Osteoblast (primary cell): Measurements from ENCODE around the gene AR. TPM values are rescaled to one million over a fixed set of nuclear protein-coding genes. Genes with fewer than 3 reads are reported as not detected.
"Not testable (repeated sequence)": the region's sequence is repeated elsewhere in the genome, so short reads cannot be mapped to it uniquely, and the experiment has no call there.

ENCODE experiments used
- DNase-seq: peaks from one replicate; pipeline ENCODE4 v3.0.0; 2011; ENCODE audit warnings: low spot score, mixed read lengths; ENCODE audit not compliant: insufficient read length; ENCODE audit errors: missing footprints
- H2AFZ ChIP-seq: 2 replicates; pipeline ENCODE4 v1.6.0; 2011; ENCODE audit warnings: mild to moderate bottlenecking, low read length
- H3K27ac ChIP-seq: 2 replicates; pipeline ENCODE4 v1.5.1; 2011; ENCODE audit warnings: mild to moderate bottlenecking, low read depth, low read length, moderate library complexity
- H3K27me3 ChIP-seq: 2 replicates; pipeline ENCODE4 v1.6.0; 2012; ENCODE audit warnings: mild to moderate bottlenecking, control low read depth, inconsistent platforms, low read length, moderate library complexity; ENCODE audit not compliant: insufficient read depth
- H3K36me3 ChIP-seq: 2 replicates; pipeline ENCODE4 v1.5.1; 2011; ENCODE audit warnings: mild to moderate bottlenecking, low read length, control low read depth, moderate library complexity; ENCODE audit not compliant: insufficient read depth
- H3K4me1 ChIP-seq: 2 replicates; pipeline ENCODE4 v1.5.1; 2011; ENCODE audit warnings: mild to moderate bottlenecking, low read length, control low read depth, moderate library complexity; ENCODE audit not compliant: insufficient read depth
- H3K4me2 ChIP-seq: 2 replicates; pipeline ENCODE4 v1.6.0; 2011; ENCODE audit warnings: mild to moderate bottlenecking, low read length; ENCODE audit not compliant: insufficient read depth
- H3K4me3 ChIP-seq: fragments of 200-600 bp; sonication (generic); 3 replicates; pipeline ENCODE4 v1.5.1; 2012; ENCODE audit warnings: mild to moderate bottlenecking, low read length, inconsistent platforms; ENCODE audit not compliant: insufficient read depth
- H3K79me2 ChIP-seq: 2 replicates; pipeline ENCODE4 v1.6.0; 2012; ENCODE audit warnings: mild to moderate bottlenecking, low read length, control low read depth, inconsistent platforms; ENCODE audit not compliant: insufficient read depth
- H3K9me3 ChIP-seq: 2 replicates; pipeline ENCODE4 v1.5.1; 2011; ENCODE audit warnings: low read depth, low read length, control low read depth
- H4K20me1 ChIP-seq: 2 replicates; pipeline ENCODE4 v1.6.0; 2012; ENCODE audit warnings: mild to moderate bottlenecking, low read length, control low read depth; ENCODE audit not compliant: insufficient read depth
- CTCF ChIP-seq: IDR thresholded peaks from 2 replicates; pipeline ENCODE4 v1.5.1; 2011; ENCODE audit warnings: mild to moderate bottlenecking, low read depth, low read length, moderate library complexity; ENCODE audit errors: extremely low read depth
- total RNA-seq: library from RNA; depleted of rRNA; stranded (reverse); fragments of >200 nt; gene quantifications from 2 replicates; pipeline ENCODE4 v1.2.3, GENCODE V29; 2012

The AR gene
- total RNA-seq, 1 donor, result 4.7 TPM

DNA sequence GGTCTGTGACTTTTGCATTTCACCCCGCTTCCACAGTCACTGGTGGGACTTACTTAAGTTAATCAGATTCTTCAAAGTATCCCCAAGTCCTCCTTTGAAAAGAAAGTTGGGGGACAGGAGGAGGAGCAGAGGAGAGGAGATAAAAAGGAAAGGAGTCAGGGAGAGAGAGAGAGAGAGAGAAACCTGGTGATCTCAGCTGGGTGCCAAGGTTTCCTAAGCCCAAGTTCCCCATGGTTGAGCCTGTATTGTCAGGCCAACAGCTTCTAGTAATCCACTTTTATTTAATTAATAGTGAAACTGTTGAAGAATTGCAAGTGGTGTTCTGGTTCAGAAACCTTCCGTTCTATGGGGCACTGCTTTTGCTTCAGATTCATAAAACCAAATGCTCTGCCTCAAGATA lies 91.6 kb downstream of the AR start:
- no peak for TF ChIP-seq CTCF
- Histone ChIP-seq H3K4me2 (no peak overlapping the region), H3K79me2 (no peaks in the 10 kb centered on the region), H3K4me1 (no peaks in the 10 kb centered on the region), H3K36me3 (no peaks in the 10 kb centered on the region), H4K20me1 (no peaks in the 10 kb centered on the region), H3K27me3 (no peaks in the 10 kb centered on the region), H2AFZ (no peak overlapping the region), H3K27ac (no peak overlapping the region), H3K4me3 (no peak overlapping the region), H3K9me3 (no peaks in the 10 kb centered on the region)
- no peak for DNase-seq

DNA sequence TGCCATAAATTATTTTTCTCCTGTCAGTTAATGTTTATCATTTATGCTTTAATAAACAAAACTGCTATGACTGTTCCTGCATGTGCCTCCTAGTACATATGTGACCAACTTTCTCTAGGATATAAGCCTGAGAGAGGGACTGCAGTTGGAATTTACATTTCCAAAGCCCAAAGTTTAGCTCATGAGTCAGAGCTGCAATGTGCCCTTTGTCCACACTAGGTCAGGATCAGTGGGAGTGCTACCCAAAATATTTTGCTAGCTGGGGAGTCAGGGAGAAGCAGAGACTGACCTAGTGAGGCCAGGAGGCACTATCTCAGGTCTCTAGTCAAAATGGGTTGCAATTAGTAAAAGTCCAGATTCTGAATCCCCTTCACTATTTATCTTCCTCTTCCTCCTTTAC lies 92.7 kb downstream of the AR start:
- no peaks in the 10 kb centered on the region for H4K20me1 ChIP-seq
- DNase-seq, result no peak
- H2AFZ ChIP-seq, result no peak overlapping the region
- no peak for TF ChIP-seq CTCF
- no peak overlapping the region for H3K4me2 ChIP-seq
- H3K36me3 ChIP-seq, result no peaks in the 10 kb centered on the region
- no peaks in the 10 kb centered on the region for H3K27me3 ChIP-seq
- H3K4me3 ChIP-seq, result no peak overlapping the region
- H3K79me2 ChIP-seq, result no peaks in the 10 kb centered on the region
- no peak overlapping the region for H3K27ac ChIP-seq
- H3K9me3 ChIP-seq, result no peaks in the 10 kb centered on the region
- no peaks in the 10 kb centered on the region for H3K4me1 ChIP-seq

DNA sequence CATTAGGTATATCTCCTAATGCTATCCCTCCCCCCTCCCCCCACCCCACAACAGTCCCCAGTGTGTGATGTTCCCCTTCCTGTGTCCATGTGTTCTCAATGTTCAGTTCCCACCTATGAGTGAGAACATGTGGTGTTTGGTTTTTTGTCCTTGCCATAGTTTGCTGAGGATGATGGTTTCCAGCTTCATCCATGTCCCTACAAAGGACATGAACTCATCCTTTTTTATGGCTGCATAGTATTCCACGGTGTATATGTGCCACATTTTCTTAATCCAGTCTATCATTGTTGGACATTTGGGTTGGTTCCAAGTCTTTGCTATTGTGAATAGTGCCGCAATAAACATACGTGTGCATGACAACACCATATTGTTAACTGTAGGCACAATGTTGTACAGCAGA lies 93.5 kb downstream of the AR start:
- not testable (repeated sequence) for H3K9me3 ChIP-seq, H3K36me3 ChIP-seq, H4K20me1 ChIP-seq, H2AFZ ChIP-seq, H3K79me2 ChIP-seq, H3K27ac ChIP-seq, H3K4me1 ChIP-seq, H3K4me2 ChIP-seq, DNase-seq, H3K27me3 ChIP-seq, H3K4me3 ChIP-seq

- H3K4me3 ChIP-seq, result no peak overlapping the region
- DNase-seq, result no peak
- H3K9me3 ChIP-seq, result no peaks in the 10 kb centered on the region
- TF ChIP-seq CTCF, result no peak
- no peaks in the 10 kb centered on the region for H3K27me3 ChIP-seq
- H3K36me3 ChIP-seq, result no peaks in the 10 kb centered on the region
- H3K4me1 ChIP-seq, result no peaks in the 10 kb centered on the region
- no peak overlapping the region for H2AFZ ChIP-seq
- H4K20me1 ChIP-seq, result no peaks in the 10 kb centered on the region
- H3K27ac ChIP-seq, result no peak overlapping the region
- H3K79me2 ChIP-seq, result no peaks in the 10 kb centered on the region
- H3K4me2 ChIP-seq, result no peak overlapping the region
These were observed 104.5 kb downstream of the AR start for GRCh38 chrX:67648361-67648760.
